SK-N-SH (cell line): ENCODE results near the gene PRR36. TPM values are rescaled to one million over a fixed set of nuclear protein-coding genes. Genes with fewer than 3 reads are reported as not detected.

Experiments used
- CTCF ChIA-PET: fragments of 300-600, 350-600 bp; formaldehyde crosslinking; extraction: SDS; loops from one replicate; lab custom pipeline; 2021; lab: Yijun Ruan, JAX
- POLR2A ChIA-PET: fragments of 350-600 bp; sonication (Branson Sonifier 250); formaldehyde crosslinking; extraction: SDS; loops from one replicate; lab custom pipeline; 2020; ENCODE audit warnings: antibody characterized with exemption, inconsistent platforms; lab: Yijun Ruan, JAX
- DNase-seq: peaks from one replicate; pipeline ENCODE4 v3.0.0; 2012
- H2AFZ ChIP-seq: fragments of 200-600 bp; sonication (generic); 2 replicates; pipeline ENCODE4 v1.8.1; 2016; ENCODE audit warnings: antibody characterized with exemption, mild to moderate bottlenecking, low read depth
- H3F3A ChIP-seq: fragments of 200-600 bp; sonication (generic); replicated peaks from 2 replicates; pipeline ENCODE3; 2016; ENCODE audit warnings: antibody characterized with exemption, mild to moderate bottlenecking; ENCODE audit not compliant: insufficient read depth
- H3K27ac ChIP-seq, 2 experiments: fragments of 200-500 bp in 1 of 2; fragments of 200-600 bp in 1 of 2; sonication (Bioruptor generic) in 1 of 2; sonication (generic), shearing (Covaris generic) in 1 of 2; 2 replicates each; pipeline versions ENCODE4 v1.5.1 to v1.6.1; 2014 to 2016; ENCODE audit warnings: low read depth in 2 of 2, inconsistent platforms in 1 of 2, low read length in 1 of 2, mild to moderate bottlenecking in 1 of 2, mixed read lengths in 1 of 2
- H3K27me3 ChIP-seq: fragments of 200-600 bp; sonication (generic), shearing (Covaris generic); 2 replicates; pipeline ENCODE4 v1.6.1; 2016; ENCODE audit warnings: mixed run types; ENCODE audit not compliant: insufficient read depth
- H3K36me3 ChIP-seq, 2 experiments: fragments of 200-500 bp in 1 of 2; fragments of 200-600 bp in 1 of 2; sonication (Bioruptor generic) in 1 of 2; sonication (generic) in 1 of 2; replicated peaks in 1 of 2; 2 replicates each; pipeline versions ENCODE3 to v1.5.1; 2014 to 2016; ENCODE audit warnings: low read length in 1 of 2, mild to moderate bottlenecking in 1 of 2; ENCODE audit not compliant: insufficient read depth in 2 of 2, control insufficient read depth in 1 of 2
- H3K4me1 ChIP-seq, 2 experiments: fragments of 200-500 bp in 1 of 2; fragments of 200-600 bp in 1 of 2; sonication (Bioruptor generic) in 1 of 2; sonication (generic), shearing (Covaris generic) in 1 of 2; 2 replicates each; pipeline versions ENCODE4 v1.5.1 to v1.6.1; 2014 to 2016; ENCODE audit warnings: low read depth in 1 of 2, low read length in 1 of 2, mixed run types in 1 of 2; ENCODE audit not compliant: insufficient read depth in 2 of 2, control insufficient read depth in 1 of 2
- H3K4me2 ChIP-seq: fragments of 200-600 bp; sonication (generic), shearing (Covaris generic); 2 replicates; pipeline ENCODE4 v1.6.1; 2017; ENCODE audit warnings: mixed run types
- H3K4me3 ChIP-seq, 2 experiments: fragments of 200-500 bp in 1 of 2; fragments of 200-600 bp in 1 of 2; sonication (Bioruptor generic) in 1 of 2; sonication (generic), shearing (Covaris generic) in 1 of 2; 2 replicates each; pipeline versions ENCODE4 v1.5.1 to v1.8.1; 2014 to 2016; ENCODE audit warnings: low read depth in 2 of 2, inconsistent platforms in 1 of 2, low read length in 1 of 2, mild to moderate bottlenecking in 1 of 2, mixed read lengths in 1 of 2, moderate library complexity in 1 of 2
- H3K79me2 ChIP-seq: fragments of 200-600 bp; sonication (generic); 2 replicates; pipeline ENCODE4 v1.8.1; 2017; ENCODE audit warnings: mild to moderate bottlenecking; ENCODE audit not compliant: insufficient read depth
- H3K9ac ChIP-seq: fragments of 200-600 bp; sonication (generic); 2 replicates; pipeline ENCODE4 v1.6.1; 2017; ENCODE audit warnings: mixed run types
- H3K9me2 ChIP-seq: fragments of 200-600 bp; sonication (generic); 2 replicates; pipeline ENCODE4 v1.6.1; 2017; ENCODE audit warnings: mixed run types
- H3K9me3 ChIP-seq: fragments of 200-600 bp; sonication (generic); 2 replicates; pipeline ENCODE4 v1.6.1; 2017; ENCODE audit warnings: mixed run types, mild to moderate bottlenecking, moderate library complexity
- H4K20me1 ChIP-seq: fragments of 200-600 bp; sonication (generic); 2 replicates; pipeline ENCODE4 v1.6.1; 2017; ENCODE audit warnings: mild to moderate bottlenecking, mixed run types; ENCODE audit not compliant: insufficient read depth
- GABPA ChIP-seq: IDR thresholded peaks from 2 replicates; pipeline ENCODE4 v1.4.0; 2012; ENCODE audit warnings: low read depth, mild to moderate bottlenecking
- JUND ChIP-seq: IDR thresholded peaks from 2 replicates; pipeline ENCODE4 v1.4.0; 2012
- POLR2AphosphoS5 ChIP-seq: IDR thresholded peaks from 2 replicates; pipeline ENCODE4 v1.6.1; 2012; ENCODE audit warnings: low read depth, low read length
- RFX5 ChIP-seq: IDR thresholded peaks from 2 replicates; pipeline ENCODE4 v1.6.1; 2012; ENCODE audit warnings: mild to moderate bottlenecking, improper control_type of control experiment, low read length
- RXRA ChIP-seq: IDR thresholded peaks from 2 replicates; pipeline ENCODE4 v1.4.0; 2012; ENCODE audit warnings: low read depth, mild to moderate bottlenecking, borderline replicate concordance
- SIN3A ChIP-seq: IDR thresholded peaks from 2 replicates; pipeline ENCODE4 v1.6.1; 2012; ENCODE audit warnings: low read depth, mild to moderate bottlenecking, low read length, moderate library complexity, borderline replicate concordance
- WGBS: methylation state at CpG from one replicate; pipeline ENCODE4 v1.1.6; 2017; ENCODE audit warnings: low lambda C conversion rate; 5-methylcytosine and 5-hydroxymethylcytosine counted together
- polyA plus RNA-seq, 3 experiments: library from polyadenylated mRNA; depleted of rRNA; stranded (reverse); fragments of >200 nt; gene quantifications; 2 replicates each; pipeline ENCODE4 v1.2.3, GENCODE V29; 2012
- TF ChIP-seq, protein P1 (sequence below): IDR thresholded peaks from 2 replicates; pipeline ENCODE4 v1.4.0; 2012; ENCODE audit warnings: low read depth, borderline replicate concordance
- TF ChIP-seq, protein P2 (sequence below): fragments of 200-600 bp; sonication (generic); IDR thresholded peaks from 2 replicates; pipeline ENCODE4 v1.6.1; 2017; ENCODE audit warnings: antibody characterized with exemption, mild to moderate bottlenecking, moderate library complexity

Gene PRR36
- polyA plus RNA-seq, 1 of the 3 experiments (the other 2 are of a cell fraction) = 0.18 TPM

DNA sequence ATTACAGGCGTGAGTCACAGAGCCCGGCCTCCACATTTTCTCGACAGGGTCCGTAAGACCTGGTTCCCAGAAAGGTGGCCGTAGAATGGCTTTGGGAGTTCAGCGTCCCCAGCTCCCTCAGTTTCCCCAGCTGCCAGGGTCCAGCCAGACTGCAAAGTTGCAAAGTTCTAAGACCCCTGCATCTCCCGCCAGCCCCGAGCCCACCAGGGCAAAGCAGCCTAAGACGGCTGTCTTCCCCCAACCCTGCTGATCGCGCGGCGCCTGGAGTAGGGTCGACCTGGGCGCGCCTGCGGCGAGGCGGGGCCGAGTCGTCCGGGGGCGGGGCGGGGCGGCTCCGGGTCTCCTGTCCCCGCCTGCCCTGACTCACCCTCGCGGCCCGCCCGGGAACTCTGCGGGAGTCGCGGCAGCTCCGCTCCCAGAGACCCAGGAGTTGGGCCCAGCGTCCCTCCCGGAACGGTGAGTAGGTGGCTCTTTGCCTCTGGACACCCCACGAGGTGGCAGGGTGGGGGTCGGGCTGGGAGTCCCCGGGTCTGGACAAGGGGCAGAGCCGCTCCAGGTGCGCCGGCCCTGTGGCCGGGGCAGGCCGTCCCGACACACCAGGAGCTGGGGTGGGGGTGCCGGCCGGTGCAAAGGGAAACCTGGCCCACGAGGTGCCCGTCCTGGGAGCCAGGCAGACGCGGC, 14.1 kb upstream of the PRR36 start, which contains the start of gene LRRC8E:
TSS of gene LRRC8E (plus strand) at position 366 of the 681 bp plus-strand sequence. CDS start 7,094 bp downstream, outside the sequence.
- no peak within 1 kb of the TSS for H3K4me2 ChIP-seq
- H3K36me3 ChIP-seq = no peaks in the 10 kb centered on the region
- no peaks in the 10 kb centered on the region for H3K79me2 ChIP-seq
- no peak within 1 kb of the TSS for H3K4me3 ChIP-seq
- TF ChIP-seq JUND = no peak
- ChIA-PET CTCF (interaction anchor here (0.9 to 1.4 kb wide), 3 partner anchors 12 to 20 kb away, joined by 3 read pairs; no protein-coding TSS in a partner anchor), POLR2A (no interaction called here)
- 87% methylated on average over 19 of the region's 53 CpGs for WGBS
- no peaks in the 10 kb centered on the region; the same call in 1 of the 2 replicates for H3K27me3 ChIP-seq
- H3K9me3 ChIP-seq = no peaks in the 10 kb centered on the region
- no peaks in the 10 kb centered on the region for H4K20me1 ChIP-seq
- no peaks in the 10 kb centered on the region for H3K4me1 ChIP-seq
- H3K27ac ChIP-seq = no peak within 1 kb of the TSS
- H2AFZ ChIP-seq = no peak within 1 kb of the TSS
- no peaks in the 10 kb centered on the region for H3F3A ChIP-seq
- no peak within 1 kb of the TSS for H3K9ac ChIP-seq
- peak; percentile 24 for DNase-seq
- H3K9me2 ChIP-seq = no peaks in the 10 kb centered on the region

DNA sequence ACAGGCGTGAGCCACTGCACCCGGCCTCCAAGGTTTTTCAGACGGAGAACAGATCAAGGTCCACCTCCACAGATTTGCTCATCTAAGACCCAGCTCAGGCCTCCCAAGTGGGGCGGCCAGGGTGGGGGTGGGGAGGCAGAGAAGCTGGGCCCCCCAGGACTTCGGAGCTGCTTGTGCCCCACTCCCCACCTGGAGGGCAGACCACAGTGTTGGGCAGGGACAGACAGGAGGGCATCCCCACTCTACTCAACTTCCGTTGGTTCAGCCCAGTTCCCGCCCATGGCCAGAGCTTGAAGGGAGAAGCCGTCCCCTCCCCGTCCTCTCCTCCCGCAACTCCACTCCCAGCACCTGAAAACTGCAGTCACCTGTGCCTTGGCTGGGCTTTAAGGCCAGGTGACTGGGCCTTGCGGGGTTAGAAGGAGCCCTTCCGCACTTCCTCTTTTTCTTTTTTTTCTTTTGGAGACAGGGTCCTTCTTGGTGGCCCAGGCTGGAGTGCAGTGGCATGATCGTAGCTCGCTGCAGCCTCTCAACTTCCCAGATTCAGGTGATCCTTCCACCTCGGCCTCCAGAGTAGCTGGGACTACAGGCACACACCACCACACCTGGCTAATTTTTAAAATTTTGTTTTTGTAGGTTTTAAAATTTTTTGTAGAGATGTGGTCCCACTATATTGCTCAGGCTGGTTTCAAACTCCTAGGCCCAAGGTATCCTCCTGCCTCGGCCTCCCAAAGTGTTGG, 13.4 kb upstream of the PRR36 start:
- Histone ChIP-seq H4K20me1 (no peaks in the 10 kb centered on the region), H3F3A (no peaks in the 10 kb centered on the region), H3K27me3 (no peaks in the 10 kb centered on the region; the same call in 1 of the 2 replicates), H3K4me2 (no peak overlapping the region), H3K4me1 (no peaks in the 10 kb centered on the region), H3K27ac (no peak overlapping the region), H2AFZ (no peak overlapping the region), H3K9me2 (no peaks in the 10 kb centered on the region), H3K4me3 (no peak overlapping the region), H3K79me2 (no peaks in the 10 kb centered on the region), H3K9ac (no peak overlapping the region), H3K36me3 (no peaks in the 10 kb centered on the region), H3K9me3 (no peaks in the 10 kb centered on the region)
- CTCF ChIA-PET = interaction anchor here (0.6 to 0.9 kb wide), 2 partner anchors 13 to 161 kb away, joined by 3 read pairs; no protein-coding TSS in a partner anchor
- POLR2A ChIA-PET = no interaction called here
- WGBS = 83% methylated on average over 14 of the region's 16 CpGs
- TF ChIP-seq GABPA (no peak), RXRA (no peak), SIN3A (no peak), POLR2AphosphoS5 (no peak), RFX5 (no peak)
- TF ChIP-seq, protein P1, sequence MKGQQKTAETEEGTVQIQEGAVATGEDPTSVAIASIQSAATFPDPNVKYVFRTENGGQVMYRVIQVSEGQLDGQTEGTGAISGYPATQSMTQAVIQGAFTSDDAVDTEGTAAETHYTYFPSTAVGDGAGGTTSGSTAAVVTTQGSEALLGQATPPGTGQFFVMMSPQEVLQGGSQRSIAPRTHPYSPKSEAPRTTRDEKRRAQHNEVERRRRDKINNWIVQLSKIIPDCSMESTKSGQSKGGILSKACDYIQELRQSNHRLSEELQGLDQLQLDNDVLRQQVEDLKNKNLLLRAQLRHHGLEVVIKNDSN = no peak
- TF ChIP-seq, protein P2, sequence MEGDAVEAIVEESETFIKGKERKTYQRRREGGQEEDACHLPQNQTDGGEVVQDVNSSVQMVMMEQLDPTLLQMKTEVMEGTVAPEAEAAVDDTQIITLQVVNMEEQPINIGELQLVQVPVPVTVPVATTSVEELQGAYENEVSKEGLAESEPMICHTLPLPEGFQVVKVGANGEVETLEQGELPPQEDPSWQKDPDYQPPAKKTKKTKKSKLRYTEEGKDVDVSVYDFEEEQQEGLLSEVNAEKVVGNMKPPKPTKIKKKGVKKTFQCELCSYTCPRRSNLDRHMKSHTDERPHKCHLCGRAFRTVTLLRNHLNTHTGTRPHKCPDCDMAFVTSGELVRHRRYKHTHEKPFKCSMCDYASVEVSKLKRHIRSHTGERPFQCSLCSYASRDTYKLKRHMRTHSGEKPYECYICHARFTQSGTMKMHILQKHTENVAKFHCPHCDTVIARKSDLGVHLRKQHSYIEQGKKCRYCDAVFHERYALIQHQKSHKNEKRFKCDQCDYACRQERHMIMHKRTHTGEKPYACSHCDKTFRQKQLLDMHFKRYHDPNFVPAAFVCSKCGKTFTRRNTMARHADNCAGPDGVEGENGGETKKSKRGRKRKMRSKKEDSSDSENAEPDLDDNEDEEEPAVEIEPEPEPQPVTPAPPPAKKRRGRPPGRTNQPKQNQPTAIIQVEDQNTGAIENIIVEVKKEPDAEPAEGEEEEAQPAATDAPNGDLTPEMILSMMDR = no peak
- DNase-seq = no peak
